GM19035 (cell line): ENCODE measurements around the gene SLC12A6.
"Not testable (repeated sequence)": the region's sequence is repeated elsewhere in the genome, so short reads cannot be mapped to it uniquely, and the experiment has no call there.

Experiments used
- ATAC-seq: cut with Tn5 transposase; IDR thresholded peaks from one replicate; pipeline ENCODE4 v1.9.1; 2021; ENCODE audit not compliant: unreplicated experiment

SLC12A6 gene

GRCh38 chr15:34209421-34210282 is 127.9 kb downstream of the SLC12A6 start, which contains the start of gene KATNBL1:
Gene KATNBL1, minus strand, starts transcription at chr15:34210096. Its CDS starts 46,420 bp downstream, at chr15:34163676.
- peak; percentile 90 for ATAC-seq

GRCh38 chr15:34206011-34206410 is 131.6 kb downstream of the SLC12A6 start:
- ATAC-seq = no peak

- ATAC-seq = no peak
Observed at GRCh38 chr15:34203936-34204335, 133.6 kb downstream of the SLC12A6 start.

- no peak for ATAC-seq
Observed at GRCh38 chr15:34203305-34203704, 134.3 kb downstream of the SLC12A6 start.

- not testable (repeated sequence) for ATAC-seq
Observed at GRCh38 chr15:34193272-34193671, 144.3 kb downstream of the SLC12A6 start.

GRCh38 chr15:34188711-34189110 is 148.9 kb downstream of the SLC12A6 start:
- ATAC-seq = no peak

GRCh38 chr15:34185666-34186065 is 151.9 kb downstream of the SLC12A6 start:
- ATAC-seq = no peak

- ATAC-seq = no peak
Observed at GRCh38 chr15:34182942-34183341, 154.6 kb downstream of the SLC12A6 start.
